ENCODE measurements around the gene HOXD4.
A peak's percentile ranks its signal among the peaks of the same experiment; 100 is the strongest.

Gene HOXD4

DNA sequence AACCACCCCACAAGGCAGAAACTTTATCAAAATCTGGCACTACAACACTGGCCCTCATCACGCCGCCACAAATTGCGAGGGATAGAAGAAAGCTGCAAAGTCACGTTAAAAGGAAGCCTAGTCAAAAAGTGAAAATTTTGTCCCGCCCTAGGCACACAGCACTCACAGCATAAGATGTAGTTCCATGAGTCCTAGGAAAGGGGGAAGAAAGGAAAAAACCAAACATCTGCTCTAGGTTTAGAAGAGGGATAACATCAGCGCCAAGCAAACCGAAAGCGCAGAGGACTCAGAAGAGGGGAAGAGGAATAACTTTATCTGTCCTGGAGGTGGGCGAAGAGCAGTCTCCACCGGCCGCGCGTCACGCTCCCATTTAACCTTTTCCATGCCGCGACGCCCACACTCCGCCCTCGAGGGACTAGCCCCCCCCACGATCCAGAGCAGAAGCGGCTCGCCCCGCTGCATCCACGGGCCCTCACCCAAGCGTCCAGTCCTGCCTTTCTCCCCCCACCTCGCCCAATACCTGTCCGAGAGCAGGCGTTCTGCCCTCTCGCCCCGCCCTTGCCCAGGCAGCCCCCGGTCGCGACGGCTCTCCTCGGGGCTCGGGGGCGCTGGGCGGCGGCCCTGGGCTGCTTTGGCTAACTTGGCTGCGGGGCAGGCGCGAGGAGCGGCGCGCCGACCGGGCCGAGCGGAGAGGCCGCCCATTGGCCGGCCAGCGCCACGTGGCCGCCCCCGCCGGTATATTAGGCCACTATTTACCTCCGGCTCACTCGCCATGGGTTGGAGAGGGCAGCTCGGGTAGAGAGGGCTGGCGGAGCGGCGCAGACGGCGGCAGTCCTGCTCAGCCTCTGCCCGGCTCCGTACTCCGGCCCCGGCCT is 36.8 kb downstream of the HOXD4 start, which contains the start of gene HOXD1:
Gene HOXD1 (plus strand): TSS at position 770 of the 875 bp plus-strand sequence. CDS start 134 bp downstream, outside the sequence.
- peak; percentile 91 for ATAC-seq
- no peak for TF ChIP-seq TSHZ2 (CRISPR knock-in tag; IDR thresholded peaks at IDR 0.05)
- no peak for TF ChIP-seq PATZ1 (CRISPR knock-in tag; IDR thresholded peaks at IDR 0.05; ENCODE audit: borderline replicate concordance)
- TF ChIP-seq TOX (CRISPR knock-in tag; IDR thresholded peaks at IDR 0.05; ENCODE audit: borderline replicate concordance) = no peak
- no peak for TF ChIP-seq CSDC2 (CRISPR knock-in tag; IDR thresholded peaks at IDR 0.05)
- TF ChIP-seq, protein P1, sequence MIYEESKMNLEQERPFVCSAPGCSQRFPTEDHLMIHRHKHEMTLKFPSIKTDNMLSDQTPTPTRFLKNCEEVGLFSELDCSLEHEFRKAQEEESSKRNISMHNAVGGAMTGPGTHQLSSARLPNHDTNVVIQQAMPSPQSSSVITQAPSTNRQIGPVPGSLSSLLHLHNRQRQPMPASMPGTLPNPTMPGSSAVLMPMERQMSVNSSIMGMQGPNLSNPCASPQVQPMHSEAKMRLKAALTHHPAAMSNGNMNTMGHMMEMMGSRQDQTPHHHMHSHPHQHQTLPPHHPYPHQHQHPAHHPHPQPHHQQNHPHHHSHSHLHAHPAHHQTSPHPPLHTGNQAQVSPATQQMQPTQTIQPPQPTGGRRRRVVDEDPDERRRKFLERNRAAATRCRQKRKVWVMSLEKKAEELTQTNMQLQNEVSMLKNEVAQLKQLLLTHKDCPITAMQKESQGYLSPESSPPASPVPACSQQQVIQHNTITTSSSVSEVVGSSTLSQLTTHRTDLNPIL (CRISPR knock-in tag; IDR thresholded peaks at IDR 0.05; ENCODE audit: low read depth) = no peak
- TF ChIP-seq, protein P2, sequence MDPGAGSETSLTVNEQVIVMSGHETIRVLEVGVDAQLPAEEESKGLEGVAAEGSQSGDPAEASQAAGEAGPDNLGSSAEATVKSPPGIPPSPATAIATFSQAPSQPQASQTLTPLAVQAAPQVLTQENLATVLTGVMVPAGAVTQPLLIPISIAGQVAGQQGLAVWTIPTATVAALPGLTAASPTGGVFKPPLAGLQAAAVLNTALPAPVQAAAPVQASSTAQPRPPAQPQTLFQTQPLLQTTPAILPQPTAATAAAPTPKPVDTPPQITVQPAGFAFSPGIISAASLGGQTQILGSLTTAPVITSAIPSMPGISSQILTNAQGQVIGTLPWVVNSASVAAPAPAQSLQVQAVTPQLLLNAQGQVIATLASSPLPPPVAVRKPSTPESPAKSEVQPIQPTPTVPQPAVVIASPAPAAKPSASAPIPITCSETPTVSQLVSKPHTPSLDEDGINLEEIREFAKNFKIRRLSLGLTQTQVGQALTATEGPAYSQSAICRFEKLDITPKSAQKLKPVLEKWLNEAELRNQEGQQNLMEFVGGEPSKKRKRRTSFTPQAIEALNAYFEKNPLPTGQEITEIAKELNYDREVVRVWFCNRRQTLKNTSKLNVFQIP (CRISPR knock-in tag; IDR thresholded peaks at IDR 0.05; ENCODE audit: borderline replicate concordance, low read depth) = no peak
- no peak for TF ChIP-seq ZFP3 (CRISPR knock-in tag; IDR thresholded peaks at IDR 0.05)
- no peak for TF ChIP-seq SNAI2 (CRISPR knock-in tag; IDR thresholded peaks at IDR 0.05)

GRCh38 chr2:176188774-176189680 is 37.7 kb downstream of the HOXD4 start:
- ATAC-seq = peak; percentile 6; the same call in 2 of the 3 replicates

More at GRCh38 chr2:176188774-176189680, 37.7 kb downstream of the HOXD4 start:
- TF ChIP-seq PATZ1 (CRISPR knock-in tag; IDR thresholded peaks at IDR 0.05; ENCODE audit: borderline replicate concordance) (no peak), ZNF565 (CRISPR knock-in tag; conservative IDR thresholded peaks at IDR 0.05; ENCODE audit: low read depth) (no peak), OSR1 (CRISPR knock-in tag; IDR thresholded peaks at IDR 0.05) (no peak), BACH2 (CRISPR knock-in tag; IDR thresholded peaks at IDR 0.05; ENCODE audit: borderline replicate concordance) (no peak), TCF4 (CRISPR knock-in tag; IDR thresholded peaks at IDR 0.05; ENCODE audit: borderline replicate concordance) (no peak), TOX (CRISPR knock-in tag; IDR thresholded peaks at IDR 0.05; ENCODE audit: borderline replicate concordance) (no peak), ARNTL (CRISPR knock-in tag; IDR thresholded peaks at IDR 0.05; ENCODE audit: borderline replicate concordance, low read depth) (no peak), SNAI2 (CRISPR knock-in tag; IDR thresholded peaks at IDR 0.05) (no peak), ZNF8 (CRISPR knock-in tag; IDR thresholded peaks at IDR 0.05) (no peak), GLIS3 (CRISPR knock-in tag; IDR thresholded peaks at IDR 0.05) (no peak), ISL1 (CRISPR knock-in tag; IDR thresholded peaks at IDR 0.05) (no peak), ZFP3 (CRISPR knock-in tag; IDR thresholded peaks at IDR 0.05) (no peak), ZC3H10 (CRISPR knock-in tag; IDR thresholded peaks at IDR 0.05) (no peak)
- TF ChIP-seq, protein P1 (CRISPR knock-in tag; IDR thresholded peaks at IDR 0.05; ENCODE audit: low read depth) = no peak
- TF ChIP-seq, protein P2 (CRISPR knock-in tag; IDR thresholded peaks at IDR 0.05; ENCODE audit: borderline replicate concordance, low read depth) = no peak

Data from SK-N-SH treated with all-trans-retinoic acid at 6 μM for 48 hours (cell line).